OCI-LY1 (cell line): ENCODE data around the gene MYOM1.
"Not testable (repeated sequence)": the region's sequence is repeated elsewhere in the genome, so short reads cannot be mapped to it uniquely, and the experiment has no call there.

ENCODE experiments used
- H2AFZ ChIP-seq: fragments of 200-600 bp; sonication (generic), shearing (Covaris generic); 2 replicates; pipeline ENCODE4 v1.6.0; 2014; ENCODE audit warnings: antibody characterized with exemption, mild to moderate bottlenecking, low read length
- H3F3A ChIP-seq: fragments of 200-600 bp; sonication (generic), shearing (Covaris generic); 2 replicates; pipeline ENCODE4 v1.6.0; 2014; ENCODE audit warnings: mild to moderate bottlenecking, antibody characterized with exemption, low read length, moderate library complexity; ENCODE audit not compliant: insufficient read depth
- H3K27ac ChIP-seq: fragments of 200-600 bp; sonication (generic); 2 replicates; pipeline ENCODE4 v1.5.1; 2014; ENCODE audit warnings: low read length, mixed run types, mild to moderate bottlenecking, low read depth; ENCODE audit not compliant: poor library complexity, severe bottlenecking
- H3K27me3 ChIP-seq: fragments of 200-600 bp; sonication (generic); 2 replicates; pipeline ENCODE4 v1.6.0; 2014; ENCODE audit warnings: antibody characterized with exemption, mild to moderate bottlenecking, low read length, moderate library complexity; ENCODE audit not compliant: insufficient read depth
- H3K36me3 ChIP-seq: fragments of 200-600 bp; sonication (generic); 2 replicates; pipeline ENCODE4 v1.6.1; 2014; ENCODE audit warnings: mild to moderate bottlenecking, antibody characterized with exemption, low read length, moderate library complexity, mixed read lengths; ENCODE audit not compliant: insufficient read depth
- H3K4me1 ChIP-seq: fragments of 200-600 bp; sonication (generic); 2 replicates; pipeline ENCODE4 v1.5.1; 2014; ENCODE audit warnings: mild to moderate bottlenecking, low read length, moderate library complexity; ENCODE audit not compliant: insufficient read depth, severe bottlenecking
- H3K4me2 ChIP-seq: fragments of 200-600 bp; sonication (generic), shearing (Covaris generic); 2 replicates; pipeline ENCODE4 v1.6.1; 2014; ENCODE audit warnings: low read length
- H3K4me3 ChIP-seq: fragments of 200-600 bp; sonication (generic); 2 replicates; pipeline ENCODE4 v1.5.1; 2014; ENCODE audit warnings: low read length, low read depth, mild to moderate bottlenecking, mixed read lengths; ENCODE audit not compliant: poor library complexity, severe bottlenecking
- H3K79me2 ChIP-seq: fragments of 200-600 bp; shearing (Covaris generic); 2 replicates; pipeline ENCODE4 v1.6.1; 2016; ENCODE audit warnings: mixed run types, low read length, mixed read lengths; ENCODE audit not compliant: insufficient read depth
- H3K9ac ChIP-seq: fragments of 200-600 bp; sonication (generic), shearing (Covaris generic); 2 replicates; pipeline ENCODE4 v1.6.1; 2014; ENCODE audit warnings: mild to moderate bottlenecking, low read length, mixed read lengths
- H3K9me2 ChIP-seq: fragments of 200-600 bp; sonication (generic), shearing (Covaris generic); 2 replicates; pipeline ENCODE4 v1.6.1; 2014; ENCODE audit warnings: low read depth, mild to moderate bottlenecking, low read length, mixed read lengths
- H3K9me3 ChIP-seq: fragments of 200-600 bp; shearing (Covaris generic); 2 replicates; pipeline ENCODE4 v1.6.1; 2014; ENCODE audit warnings: low read length, mixed read lengths
- H4K20me1 ChIP-seq: fragments of 200-600 bp; sonication (generic), shearing (Covaris generic); 2 replicates; pipeline ENCODE4 v1.6.0; 2016; ENCODE audit warnings: mild to moderate bottlenecking, low read length; ENCODE audit not compliant: insufficient read depth
- CTCF ChIP-seq: fragments of 200-600 bp; sonication (generic), shearing (Covaris generic); IDR thresholded peaks from 2 replicates; pipeline ENCODE4 v1.5.1; 2017; ENCODE audit warnings: mild to moderate bottlenecking, antibody characterized with exemption, low read length, moderate library complexity, mixed read lengths
- EZH2 ChIP-seq: fragments of 200-600 bp; sonication (generic), shearing (Covaris generic); IDR thresholded peaks from 2 replicates; pipeline ENCODE4 v1.8.0; 2017; ENCODE audit warnings: borderline replicate concordance, mixed run types, mild to moderate bottlenecking, antibody characterized with exemption, low read length, moderate library complexity, mixed read lengths

The MYOM1 gene

GRCh38 chr18:3053081-3053480 lies 166.7 kb downstream of the MYOM1 start:
- Histone ChIP-seq H3K9ac (no peak overlapping the region), H3K79me2 (no peaks in the 10 kb centered on the region), H4K20me1 (no peaks in the 10 kb centered on the region), H3K27ac (no peak overlapping the region), H3K4me2 (no peak overlapping the region), H3K36me3 (no peaks in the 10 kb centered on the region), H2AFZ (no peak overlapping the region), H3K4me1 (no peaks in the 10 kb centered on the region), H3K9me2 (no peaks in the 10 kb centered on the region), H3K27me3 (no peaks in the 10 kb centered on the region), H3K4me3 (no peak overlapping the region), H3K9me3 (no peaks in the 10 kb centered on the region), H3F3A (no peaks in the 10 kb centered on the region)
- TF ChIP-seq CTCF (no peak), EZH2 (no peak)

GRCh38 chr18:3052411-3052758 lies 167.4 kb downstream of the MYOM1 start:
- Histone ChIP-seq H3K4me3 (no peak overlapping the region), H4K20me1 (no peaks in the 10 kb centered on the region), H3K9me2 (no peaks in the 10 kb centered on the region), H3K27ac (no peak overlapping the region), H3K9me3 (no peaks in the 10 kb centered on the region), H3K4me2 (no peak overlapping the region), H3K9ac (no peak overlapping the region), H3F3A (no peaks in the 10 kb centered on the region), H2AFZ (no peak overlapping the region), H3K27me3 (no peaks in the 10 kb centered on the region), H3K4me1 (no peaks in the 10 kb centered on the region), H3K79me2 (no peaks in the 10 kb centered on the region), H3K36me3 (no peaks in the 10 kb centered on the region)
- TF ChIP-seq CTCF, result no peak
- TF ChIP-seq EZH2, result no peak

GRCh38 chr18:3051718-3052410 lies 167.9 kb downstream of the MYOM1 start:
- H3K4me2 ChIP-seq, result no peak overlapping the region
- no peak overlapping the region for H3K27ac ChIP-seq
- H3K9me2 ChIP-seq, result no peaks in the 10 kb centered on the region
- H4K20me1 ChIP-seq, result no peaks in the 10 kb centered on the region
- H3K9me3 ChIP-seq, result no peaks in the 10 kb centered on the region
- no peaks in the 10 kb centered on the region for H3F3A ChIP-seq
- H2AFZ ChIP-seq, result no peak overlapping the region
- no peak for TF ChIP-seq EZH2
- TF ChIP-seq CTCF, result no peak
- H3K4me1 ChIP-seq, result no peaks in the 10 kb centered on the region
- H3K36me3 ChIP-seq, result no peaks in the 10 kb centered on the region
- no peak overlapping the region for H3K9ac ChIP-seq
- no peak overlapping the region for H3K4me3 ChIP-seq
- no peaks in the 10 kb centered on the region for H3K79me2 ChIP-seq
- no peaks in the 10 kb centered on the region for H3K27me3 ChIP-seq

- not testable (repeated sequence) for H3K36me3 ChIP-seq, H3K4me3 ChIP-seq, H3K27me3 ChIP-seq, H4K20me1 ChIP-seq, H3K9me2 ChIP-seq, H2AFZ ChIP-seq, H3K9me3 ChIP-seq, H3K9ac ChIP-seq, H3K27ac ChIP-seq, H3F3A ChIP-seq, H3K79me2 ChIP-seq, H3K4me2 ChIP-seq
- H3K4me1 ChIP-seq, result peaks cover 17% of the 10 kb centered on the region
Measured at GRCh38 chr18:3049897-3050454, 169.8 kb downstream of the MYOM1 start.
